Stimulated activated naive CD8-positive, alpha-beta T cell treated with anti-CD3 and anti-CD28 coated beads, Interleukin-15, Interleukin-2, amounts not matched to agents 100 ng/mL and 50 ng/mL, for 24 hours (primary cell): ENCODE results near the gene PRKAR1A.
"Not testable (repeated sequence)": the region's sequence is repeated elsewhere in the genome, so short reads cannot be mapped to it uniquely, and the experiment has no call there.

Experiments
- H3K27ac Mint-ChIP-seq: one replicate; pipeline ENCODE4 v1.8.0; 2021; ENCODE audit warnings: mild to moderate bottlenecking, mixed read lengths
- H3K27me3 Mint-ChIP-seq: one replicate; pipeline ENCODE4 v1.8.0; 2021; ENCODE audit warnings: mixed read lengths
- H3K36me3 Mint-ChIP-seq: one replicate; pipeline ENCODE4 v1.8.0; 2021; ENCODE audit warnings: low read depth, mixed read lengths
- H3K4me1 Mint-ChIP-seq: one replicate; pipeline ENCODE4 v1.8.0; 2021; ENCODE audit warnings: low read depth, mixed read lengths
- H3K4me3 Mint-ChIP-seq: one replicate; pipeline ENCODE4 v1.8.0; 2021; ENCODE audit warnings: mild to moderate bottlenecking, mixed read lengths
- H3K9me3 Mint-ChIP-seq: one replicate; pipeline ENCODE4 v1.8.0; 2021; ENCODE audit warnings: mixed read lengths

Gene PRKAR1A

DNA sequence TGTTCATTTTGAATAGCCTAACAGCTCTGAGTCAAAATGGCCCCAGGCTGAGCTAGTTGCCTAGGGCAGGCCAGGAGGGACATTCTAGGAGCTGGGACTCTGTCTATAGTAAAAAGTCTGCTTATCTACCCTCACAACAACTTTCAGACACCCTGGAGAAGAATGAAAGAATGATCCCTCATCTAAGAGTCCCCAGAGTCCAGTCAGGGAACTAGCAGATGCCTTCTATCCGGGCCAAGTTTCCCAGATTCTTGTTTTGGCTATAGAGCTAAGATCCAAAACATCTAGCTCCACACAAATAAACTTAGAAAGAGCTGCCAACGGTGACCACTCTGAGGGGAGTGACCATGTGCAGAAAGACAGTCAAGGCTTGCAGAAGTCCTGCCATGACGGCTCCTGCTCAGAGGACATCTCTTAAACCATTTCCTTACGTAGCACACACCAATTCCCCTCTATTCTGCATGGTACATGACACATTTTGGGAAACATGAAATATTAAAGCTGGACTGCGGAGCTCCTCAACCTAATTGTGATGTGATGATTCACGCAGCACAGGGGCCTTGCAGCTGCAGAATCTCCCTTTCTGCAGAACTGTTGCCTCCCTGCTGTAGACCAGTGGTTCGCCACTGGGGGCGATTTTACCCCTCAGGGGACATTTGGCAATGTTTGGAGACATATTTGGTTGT is 64.7 kb downstream of the PRKAR1A start:
- no peak overlapping the region for H3K4me3 Mint-ChIP-seq
- no peaks in the 10 kb centered on the region for H3K36me3 Mint-ChIP-seq
- no peak overlapping the region for H3K27ac Mint-ChIP-seq
- peaks cover 4% of the 10 kb centered on the region for H3K27me3 Mint-ChIP-seq
- H3K4me1 Mint-ChIP-seq, result no peaks in the 10 kb centered on the region
- no peaks in the 10 kb centered on the region for H3K9me3 Mint-ChIP-seq

- H3K4me3 Mint-ChIP-seq, result no peak overlapping the region
- H3K9me3 Mint-ChIP-seq, result no peaks in the 10 kb centered on the region
- no peak overlapping the region for H3K27ac Mint-ChIP-seq
- H3K27me3 Mint-ChIP-seq, result peaks cover 4% of the 10 kb centered on the region
- no peaks in the 10 kb centered on the region for H3K4me1 Mint-ChIP-seq
- H3K36me3 Mint-ChIP-seq, result no peaks in the 10 kb centered on the region
Measured at GRCh38 chr17:68577497-68577821, 65.2 kb downstream of the PRKAR1A start.

DNA sequence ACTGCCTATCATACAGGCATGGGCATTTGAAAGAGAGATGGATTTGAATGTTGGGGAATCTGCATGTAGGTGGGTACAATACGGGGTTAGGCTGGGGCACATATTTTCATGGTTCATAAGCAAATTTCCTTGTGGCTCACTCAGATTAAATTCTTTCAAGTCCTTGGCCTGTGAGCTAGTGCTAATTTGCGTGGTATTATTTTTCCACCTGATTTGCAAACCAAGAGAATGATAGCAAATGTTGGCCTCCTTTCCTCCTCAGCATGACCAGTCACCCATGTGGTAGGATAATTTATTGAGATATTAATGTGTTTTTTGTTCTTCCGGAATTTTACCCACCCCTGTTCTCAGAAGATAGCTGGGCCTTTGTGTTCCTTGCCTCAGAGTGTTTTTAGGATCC is 66.0 kb downstream of the PRKAR1A start:
- Mint-ChIP-seq H3K4me1 (no peaks in the 10 kb centered on the region), H3K9me3 (no peaks in the 10 kb centered on the region), H3K4me3 (no peak overlapping the region)

GRCh38 chr17:68579194-68579927 is 67.1 kb downstream of the PRKAR1A start:
- H3K36me3 Mint-ChIP-seq, result no peaks in the 10 kb centered on the region
- no peak overlapping the region for H3K4me3 Mint-ChIP-seq
- no peaks in the 10 kb centered on the region for H3K4me1 Mint-ChIP-seq
- H3K27ac Mint-ChIP-seq, result no peak overlapping the region
- peaks cover 4% of the 10 kb centered on the region for H3K27me3 Mint-ChIP-seq
- no peaks in the 10 kb centered on the region for H3K9me3 Mint-ChIP-seq

More for the DNA sequence above, 66.0 kb downstream of the PRKAR1A start:
- H3K27me3 Mint-ChIP-seq, result peaks cover 4% of the 10 kb centered on the region
- H3K27ac Mint-ChIP-seq, result no peak overlapping the region
- H3K36me3 Mint-ChIP-seq, result no peaks in the 10 kb centered on the region

GRCh38 chr17:68580236-68580770 is 68.1 kb downstream of the PRKAR1A start:
- Mint-ChIP-seq H3K27ac (no peak overlapping the region), H3K27me3 (peaks cover 4% of the 10 kb centered on the region), H3K4me1 (no peaks in the 10 kb centered on the region), H3K4me3 (no peak overlapping the region), H3K36me3 (no peaks in the 10 kb centered on the region), H3K9me3 (no peaks in the 10 kb centered on the region)

- H3K9me3 Mint-ChIP-seq, result no peaks in the 10 kb centered on the region
- no peaks in the 10 kb centered on the region for H3K36me3 Mint-ChIP-seq
- no peak overlapping the region for H3K27ac Mint-ChIP-seq
- H3K27me3 Mint-ChIP-seq, result peaks cover 12% of the 10 kb centered on the region
- no peak overlapping the region for H3K4me3 Mint-ChIP-seq
- no peaks in the 10 kb centered on the region for H3K4me1 Mint-ChIP-seq
Measured at GRCh38 chr17:68581863-68582645, 69.8 kb downstream of the PRKAR1A start.

- H3K4me3 Mint-ChIP-seq, H3K9me3 Mint-ChIP-seq, H3K27ac Mint-ChIP-seq, H3K36me3 Mint-ChIP-seq, H3K4me1 Mint-ChIP-seq: not testable (repeated sequence)
- H3K27me3 Mint-ChIP-seq, result peaks cover 16% of the 10 kb centered on the region
Measured at GRCh38 chr17:68582867-68583266, 70.6 kb downstream of the PRKAR1A start.

DNA sequence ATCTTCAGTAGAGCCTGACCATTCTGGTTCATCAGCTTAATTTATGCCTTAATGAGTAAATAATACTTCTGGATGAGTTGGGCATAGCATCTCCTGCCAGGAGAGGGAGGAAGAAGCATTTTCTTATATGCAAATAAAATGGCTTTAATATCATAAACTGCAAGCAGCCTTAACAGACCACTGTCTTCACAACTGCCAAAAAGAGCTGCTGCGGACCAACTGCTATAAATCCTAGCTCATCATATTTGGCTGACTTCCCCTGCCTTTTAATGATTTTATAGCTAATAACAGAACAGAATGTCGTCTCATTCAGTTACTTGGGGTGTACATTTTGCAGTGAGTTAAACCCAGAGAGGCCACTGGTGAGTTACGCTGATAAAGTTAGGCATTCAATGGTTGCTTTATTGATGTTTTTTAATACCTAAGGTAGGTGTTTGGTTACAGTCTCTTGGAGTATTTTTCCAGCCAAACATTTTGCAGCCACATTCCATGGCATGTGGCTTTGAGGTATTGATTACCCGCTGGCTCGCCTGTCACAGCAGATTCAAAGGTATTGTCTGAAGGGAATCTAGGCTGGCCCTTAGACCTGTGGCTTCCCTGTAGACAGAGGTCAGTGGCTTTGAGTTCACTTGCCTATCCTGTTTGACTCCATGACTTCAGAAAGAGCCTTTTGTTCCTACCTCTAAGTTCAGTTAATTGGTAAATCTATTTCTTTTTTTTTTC is 72.5 kb downstream of the PRKAR1A start:
- H3K9me3 Mint-ChIP-seq, result no peaks in the 10 kb centered on the region
- no peaks in the 10 kb centered on the region for H3K36me3 Mint-ChIP-seq
- H3K27ac Mint-ChIP-seq, result no peak overlapping the region
- no peak overlapping the region for H3K4me3 Mint-ChIP-seq
- H3K4me1 Mint-ChIP-seq, result no peaks in the 10 kb centered on the region
- H3K27me3 Mint-ChIP-seq, result peaks cover 12% of the 10 kb centered on the region

DNA sequence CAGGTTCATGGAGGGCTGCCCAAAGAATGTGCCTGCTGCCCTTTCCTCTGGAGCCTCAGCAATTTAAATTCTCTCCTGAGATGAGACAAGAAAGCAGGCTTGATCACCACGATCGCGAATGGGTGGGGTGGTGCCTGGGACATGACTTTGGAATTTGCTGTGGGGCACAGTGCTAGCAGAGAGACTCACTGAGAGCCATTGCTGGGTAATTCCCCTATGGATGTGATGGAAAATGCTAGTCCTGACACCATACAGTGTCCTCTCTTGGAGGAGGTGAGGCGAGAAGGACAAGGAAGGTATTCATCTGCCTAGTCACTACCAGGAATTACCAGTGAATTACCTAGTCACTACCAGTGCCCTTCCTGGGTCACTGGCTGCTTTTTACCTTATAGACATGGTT is 73.4 kb downstream of the PRKAR1A start:
- H3K4me3 Mint-ChIP-seq, result no peak overlapping the region
- no peaks in the 10 kb centered on the region for H3K4me1 Mint-ChIP-seq
- no peak overlapping the region for H3K27ac Mint-ChIP-seq
- peaks cover 12% of the 10 kb centered on the region for H3K27me3 Mint-ChIP-seq
- H3K9me3 Mint-ChIP-seq, result no peaks in the 10 kb centered on the region
- H3K36me3 Mint-ChIP-seq, result no peaks in the 10 kb centered on the region

DNA sequence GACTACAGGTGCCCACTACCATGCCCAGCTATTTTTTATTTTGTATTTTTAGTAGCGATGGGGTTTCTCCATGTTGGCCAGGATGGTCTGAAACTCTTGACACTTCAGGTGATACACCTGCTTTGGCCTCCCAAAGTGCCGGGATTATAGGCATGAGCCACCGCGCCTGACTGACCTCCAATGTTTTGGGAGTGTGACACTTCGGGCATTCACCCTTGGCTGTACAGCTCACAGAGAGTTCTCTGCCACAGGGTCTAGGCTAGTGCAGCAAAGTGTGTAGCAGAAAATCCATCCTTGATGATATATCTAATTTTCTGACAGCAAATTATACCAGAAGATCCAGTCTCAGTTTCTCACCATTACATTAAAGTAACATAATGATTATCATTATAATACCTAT is 74.8 kb downstream of the PRKAR1A start:
- no peak overlapping the region for H3K27ac Mint-ChIP-seq
- H3K36me3 Mint-ChIP-seq, result no peaks in the 10 kb centered on the region
- no peaks in the 10 kb centered on the region for H3K4me1 Mint-ChIP-seq
- H3K9me3 Mint-ChIP-seq, result no peaks in the 10 kb centered on the region
- no peak overlapping the region for H3K4me3 Mint-ChIP-seq
- H3K27me3 Mint-ChIP-seq, result peaks cover 15% of the 10 kb centered on the region

DNA sequence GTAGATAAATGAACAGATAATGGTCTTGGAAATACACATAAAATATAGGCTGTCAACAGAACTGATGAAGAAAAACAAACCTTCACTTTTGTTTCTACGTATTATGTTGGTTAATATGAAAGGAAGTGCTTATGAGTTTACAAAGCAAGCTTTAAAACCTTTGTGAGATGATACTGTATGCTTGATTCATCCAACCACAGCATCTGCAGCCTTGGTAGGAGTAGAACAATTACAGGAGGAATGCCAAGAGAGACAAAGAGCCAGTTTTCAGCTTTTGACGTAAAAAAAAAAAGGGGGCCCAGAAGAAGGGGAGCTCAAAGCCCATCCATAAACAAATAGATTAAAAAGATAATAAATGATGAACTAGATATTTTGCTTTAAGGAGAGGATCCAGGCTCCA is 75.6 kb downstream of the PRKAR1A start:
- no peaks in the 10 kb centered on the region for H3K9me3 Mint-ChIP-seq
- H3K4me3 Mint-ChIP-seq, result no peak overlapping the region
- peaks cover 23% of the 10 kb centered on the region for H3K27me3 Mint-ChIP-seq
- H3K4me1 Mint-ChIP-seq, result no peaks in the 10 kb centered on the region
- H3K36me3 Mint-ChIP-seq, result no peaks in the 10 kb centered on the region
- H3K27ac Mint-ChIP-seq, result no peak overlapping the region

- H3K27ac Mint-ChIP-seq, result no peak overlapping the region
- no peaks in the 10 kb centered on the region for H3K36me3 Mint-ChIP-seq
- no peaks in the 10 kb centered on the region for H3K9me3 Mint-ChIP-seq
- peaks cover 26% of the 10 kb centered on the region for H3K27me3 Mint-ChIP-seq
- no peak overlapping the region for H3K4me3 Mint-ChIP-seq
- H3K4me1 Mint-ChIP-seq, result no peaks in the 10 kb centered on the region
Measured at GRCh38 chr17:68588362-68588761, 76.1 kb downstream of the PRKAR1A start.

DNA sequence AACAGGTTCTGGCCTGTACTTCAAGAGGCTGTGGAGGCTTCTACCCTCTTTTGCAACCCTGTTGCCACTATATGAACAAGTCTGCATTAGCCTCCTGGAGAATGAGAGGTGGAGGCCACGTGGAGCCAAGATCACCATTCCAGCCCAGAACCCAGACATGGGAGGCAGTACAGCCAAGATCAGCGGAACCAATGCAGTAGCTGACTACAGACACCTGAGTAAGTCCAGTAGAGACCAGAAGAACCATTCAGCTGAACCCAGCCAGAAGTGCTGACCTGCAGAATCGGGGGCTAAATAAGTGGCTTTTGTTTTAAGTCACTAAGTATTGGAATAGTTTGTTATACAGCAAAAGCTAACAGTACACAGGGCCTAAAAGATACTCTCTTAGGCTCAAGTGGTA is 76.9 kb downstream of the PRKAR1A start:
- no peak overlapping the region for H3K4me3 Mint-ChIP-seq
- no peak overlapping the region for H3K27ac Mint-ChIP-seq
- no peaks in the 10 kb centered on the region for H3K9me3 Mint-ChIP-seq
- peaks cover 31% of the 10 kb centered on the region for H3K27me3 Mint-ChIP-seq
- H3K36me3 Mint-ChIP-seq, result no peaks in the 10 kb centered on the region
- no peaks in the 10 kb centered on the region for H3K4me1 Mint-ChIP-seq

GRCh38 chr17:68591583-68591982 is 79.4 kb downstream of the PRKAR1A start:
- Mint-ChIP-seq H3K4me1 (peaks cover 3% of the 10 kb centered on the region), H3K4me3 (no peak overlapping the region), H3K27ac (no peak overlapping the region), H3K9me3 (no peaks in the 10 kb centered on the region), H3K27me3 (peaks cover 49% of the 10 kb centered on the region), H3K36me3 (no peaks in the 10 kb centered on the region)

- Mint-ChIP-seq H3K9me3 (no peaks in the 10 kb centered on the region), H3K4me3 (no peak overlapping the region), H3K27me3 (peaks cover 50% of the 10 kb centered on the region), H3K27ac (no peak overlapping the region), H3K36me3 (no peaks in the 10 kb centered on the region), H3K4me1 (peaks cover 3% of the 10 kb centered on the region)
Measured at GRCh38 chr17:68592009-68592408, 79.8 kb downstream of the PRKAR1A start.
